HG03039 (cell line): ENCODE results near the gene SPATA9.
"Not testable (repeated sequence)": the region's sequence is repeated elsewhere in the genome, so short reads cannot be mapped to it uniquely, and the experiment has no call there.

Experiments used
- ATAC-seq: cut with Tn5 transposase; IDR thresholded peaks from one replicate; pipeline ENCODE4 v1.9.1; 2021; ENCODE audit warnings: mild to moderate bottlenecking, moderate library complexity; ENCODE audit not compliant: unreplicated experiment

The SPATA9 gene

DNA sequence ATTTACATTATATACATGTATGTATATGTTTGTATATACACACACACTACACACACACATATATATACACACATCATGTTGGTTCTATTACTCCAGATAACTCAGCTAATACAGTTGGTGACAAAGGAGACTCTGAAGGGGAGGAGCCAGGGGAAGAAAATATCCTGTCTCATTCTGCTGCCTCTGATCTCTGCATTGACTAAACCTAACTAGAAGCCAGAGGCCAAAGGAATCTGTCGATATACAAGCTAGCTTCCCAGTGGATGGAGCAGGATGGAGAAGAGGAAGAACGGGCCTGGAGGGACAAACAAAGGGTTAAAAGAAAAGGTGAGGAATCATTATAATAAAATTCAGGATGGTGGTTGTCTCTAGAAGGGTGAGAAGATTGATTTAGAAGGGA lies 34.6 kb upstream of the SPATA9 start:
- ATAC-seq: no peak

DNA sequence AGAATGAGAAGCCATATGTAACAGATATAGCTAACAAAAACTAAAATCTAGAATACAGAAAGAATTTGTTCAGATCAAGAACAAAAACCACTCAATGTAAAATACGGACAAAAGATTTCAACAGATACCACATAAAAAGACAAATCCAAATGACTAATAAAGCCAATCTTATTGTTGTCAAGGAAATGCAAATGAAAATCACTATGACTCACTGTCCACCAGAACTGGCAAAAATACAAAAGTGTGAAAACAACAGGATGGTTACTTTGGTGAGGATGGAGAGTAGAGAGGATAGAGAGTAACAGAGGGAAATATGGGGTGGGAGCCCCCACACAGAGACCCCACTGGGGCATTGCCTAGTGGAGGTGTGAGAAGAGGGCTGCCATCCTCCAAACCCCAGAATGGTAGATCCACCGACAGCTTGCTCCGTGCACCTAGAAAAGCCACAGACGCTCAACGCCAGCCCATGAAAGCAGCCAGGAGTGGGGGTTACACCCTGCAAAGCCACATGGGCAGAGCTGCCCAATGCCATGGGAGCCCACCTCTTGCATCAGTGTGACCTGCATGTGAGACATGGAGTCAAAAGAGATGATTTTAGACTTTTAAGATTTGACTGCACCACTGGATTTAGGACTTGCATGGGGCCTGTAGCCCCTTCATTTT lies 33.1 kb upstream of the SPATA9 start:
- no peak for ATAC-seq

DNA sequence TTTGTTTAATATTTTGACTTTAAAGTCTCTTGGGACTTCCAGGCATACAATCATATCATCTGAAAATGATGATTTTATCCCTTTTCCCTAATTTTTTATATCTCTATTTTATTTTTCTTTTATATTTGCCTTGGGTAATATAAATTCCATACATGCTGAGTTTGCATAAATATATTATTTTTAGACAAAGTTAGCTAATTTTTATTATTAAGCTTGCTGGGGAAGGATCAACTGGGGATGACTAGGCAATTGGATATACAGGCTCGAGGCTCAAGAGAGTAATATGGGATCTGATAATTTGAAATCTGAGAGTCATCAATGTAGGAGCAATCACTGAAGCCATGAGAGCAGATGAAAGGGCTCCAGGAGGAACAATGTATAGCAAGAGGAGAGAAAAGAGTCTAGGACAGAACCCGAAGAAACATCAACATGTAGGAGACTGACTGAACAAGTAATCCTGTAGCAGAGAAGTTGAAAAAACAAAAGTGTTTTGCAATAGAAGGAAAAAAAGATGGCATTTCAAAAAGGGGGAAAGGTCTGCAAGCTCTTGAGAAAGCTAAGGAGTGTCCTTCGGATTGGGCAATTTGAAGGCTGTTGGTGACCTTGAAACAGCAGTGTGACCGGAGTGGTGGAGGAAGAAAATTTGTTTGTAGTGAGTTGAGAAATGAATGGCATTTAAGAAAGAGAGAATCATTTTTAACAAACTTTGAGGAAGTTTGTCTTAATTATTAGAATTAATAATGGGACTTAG lies 31.3 kb upstream of the SPATA9 start:
- ATAC-seq: no peak

DNA sequence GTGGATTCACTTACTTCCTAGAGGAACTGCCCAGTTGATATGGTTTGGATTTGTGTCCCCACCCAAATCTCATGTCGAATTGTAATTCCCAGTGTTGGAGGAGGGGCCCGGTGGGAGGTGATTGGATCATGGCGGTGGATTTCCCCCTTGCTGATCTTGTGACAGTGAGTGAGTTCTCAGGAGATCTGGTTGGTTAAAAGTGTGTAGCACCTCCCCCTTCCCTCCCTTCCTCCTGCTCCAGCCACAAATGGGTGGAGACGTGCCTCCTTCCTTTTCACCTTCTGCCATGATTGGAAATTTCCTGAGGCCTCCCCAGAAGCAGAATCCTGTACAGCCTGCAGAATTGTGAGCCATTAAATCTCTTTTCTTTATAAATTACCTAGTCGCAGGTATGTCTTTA lies 30.5 kb upstream of the SPATA9 start:
- ATAC-seq: not testable (repeated sequence)

DNA sequence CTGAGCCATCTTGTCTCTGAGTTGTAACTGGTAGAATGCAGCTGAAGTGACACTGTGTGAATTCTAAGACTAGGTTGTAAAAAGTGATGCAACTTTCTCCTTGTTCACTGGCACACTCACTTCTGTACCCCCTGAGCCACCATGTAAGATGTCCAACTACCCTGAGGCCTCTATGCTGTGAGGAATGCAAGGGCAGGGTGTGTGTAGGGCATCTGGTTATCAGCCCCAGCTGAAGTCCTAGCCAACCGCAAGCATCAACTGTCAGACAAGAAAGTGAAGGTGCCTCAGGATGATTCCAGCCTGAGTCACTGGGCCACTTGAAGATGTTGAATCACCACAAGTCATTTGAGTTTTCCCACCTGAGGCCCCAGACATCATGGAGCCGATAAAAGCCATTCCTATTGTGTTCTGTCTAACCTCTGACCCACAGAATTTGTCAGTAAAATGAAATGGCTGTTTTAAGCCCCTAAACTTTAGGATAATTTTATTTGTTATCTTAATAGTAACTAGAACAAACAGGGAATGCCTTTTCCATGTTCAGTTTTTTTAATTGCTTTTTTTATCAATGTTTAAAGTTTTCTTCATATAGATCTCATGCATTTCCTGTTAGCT lies 29.7 kb upstream of the SPATA9 start:
- ATAC-seq: no peak

DNA sequence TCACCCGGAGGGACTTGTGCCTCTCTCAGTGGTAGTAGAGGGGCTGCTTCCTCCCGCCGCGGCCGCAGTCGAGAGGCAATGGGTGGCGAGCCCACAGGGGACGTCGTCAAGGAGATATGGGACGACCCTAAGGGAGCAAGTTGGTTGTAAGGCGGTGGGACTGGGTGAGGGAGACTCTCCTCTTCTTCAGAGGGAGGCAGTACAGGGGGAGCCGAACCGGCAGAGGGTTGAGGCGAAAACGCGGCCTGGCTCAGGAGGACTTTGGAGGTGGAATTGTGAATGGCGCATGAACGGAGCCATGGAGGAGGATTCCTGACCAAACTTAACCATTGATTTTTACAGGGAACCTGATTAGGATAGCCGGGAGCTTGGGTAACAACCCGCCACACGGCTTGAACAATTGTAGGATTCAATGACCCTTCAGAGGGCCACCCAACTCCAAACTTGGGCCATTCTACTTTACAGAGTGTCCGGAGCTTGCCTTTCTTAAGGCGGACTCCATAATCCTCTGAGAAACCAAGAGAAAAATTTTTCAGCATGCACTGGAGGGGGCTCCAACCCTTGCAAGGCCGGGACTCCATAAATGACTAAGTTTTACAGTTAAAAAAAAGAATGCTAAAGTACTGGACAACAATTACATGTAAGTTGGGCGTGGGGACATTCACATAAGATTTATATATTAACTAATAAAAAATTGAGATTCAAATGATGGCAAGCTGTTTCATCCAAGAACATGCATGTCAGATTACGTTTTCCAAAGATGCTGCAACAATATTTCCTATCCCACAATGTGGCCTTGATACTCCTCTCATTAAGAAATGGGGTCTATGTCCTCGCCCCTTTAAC lies 28.9 kb upstream of the SPATA9 start:
- no peak for ATAC-seq

DNA sequence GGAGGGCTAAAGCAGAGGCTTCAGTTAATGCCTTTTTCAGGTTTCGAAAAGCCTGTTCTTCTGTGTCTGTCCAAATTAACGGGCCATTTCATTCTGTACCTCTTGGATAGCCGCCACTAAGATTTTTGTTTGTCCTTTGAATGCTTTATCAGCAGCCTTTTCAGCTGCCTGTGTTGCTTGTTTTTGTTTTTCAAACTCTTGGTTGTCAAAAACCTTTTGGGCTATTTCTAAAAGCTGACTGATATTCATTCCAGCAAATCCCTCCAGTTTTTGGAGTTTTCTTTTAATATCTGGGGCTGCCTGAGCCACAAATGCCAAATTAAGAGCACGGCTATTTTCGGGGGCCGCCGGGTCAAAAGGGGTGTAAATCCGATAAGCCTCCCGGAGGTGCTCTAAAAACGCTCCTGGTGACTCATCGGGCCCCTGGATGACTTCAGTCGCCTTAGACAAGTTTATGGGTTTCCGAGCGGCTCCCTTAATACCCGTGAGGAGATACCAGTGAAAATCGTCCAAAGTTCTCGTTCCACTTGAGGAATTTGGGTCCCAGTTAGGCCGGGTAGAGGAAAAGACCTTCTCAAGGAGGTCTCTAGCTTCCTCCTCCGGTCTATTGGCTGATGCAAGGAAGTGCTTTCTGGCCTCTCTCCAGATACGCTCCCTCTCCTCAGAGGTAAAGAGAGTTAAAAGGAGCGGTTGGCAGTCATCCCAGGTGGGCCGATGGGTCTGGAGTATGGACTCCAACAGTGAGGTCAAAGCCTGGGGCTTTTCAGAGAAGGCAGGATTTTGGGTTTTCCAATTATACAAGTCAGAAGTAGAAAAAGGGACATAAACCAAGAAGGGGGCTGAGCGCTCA lies 28.1 kb upstream of the SPATA9 start:
- not testable (repeated sequence) for ATAC-seq

DNA sequence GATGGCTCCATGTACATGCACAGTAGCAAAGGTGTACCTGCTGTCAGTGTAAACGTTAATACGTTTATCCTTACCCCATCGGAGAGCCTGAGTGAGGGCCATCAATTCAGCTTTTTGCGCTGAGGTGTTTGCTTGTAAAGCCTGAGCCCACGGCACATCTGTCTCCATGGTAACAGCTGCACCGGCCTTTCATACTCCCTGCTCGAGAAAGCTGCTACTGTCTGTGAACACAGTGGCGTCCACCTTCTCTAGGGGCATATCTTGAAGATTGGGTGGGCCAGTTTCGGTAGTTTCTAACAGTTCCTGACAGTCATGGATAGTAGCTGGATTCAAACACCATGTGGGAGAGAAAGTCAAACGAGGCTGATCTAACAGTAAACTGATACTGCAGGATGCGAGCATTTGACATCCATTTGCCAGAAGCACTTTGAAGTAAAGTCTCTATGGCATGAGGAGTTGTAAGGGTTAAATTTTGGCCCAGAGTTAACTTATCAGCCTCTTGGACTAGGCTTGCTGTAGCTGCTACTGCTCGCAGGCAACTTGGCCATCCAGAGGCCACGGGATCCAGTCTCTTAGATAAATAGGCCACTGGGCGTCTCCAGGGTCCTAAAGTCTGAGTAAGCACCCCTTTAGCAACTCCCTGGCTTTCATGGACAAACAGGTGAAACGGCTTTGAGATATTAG lies 27.3 kb upstream of the SPATA9 start:
- ATAC-seq: no peak

DNA sequence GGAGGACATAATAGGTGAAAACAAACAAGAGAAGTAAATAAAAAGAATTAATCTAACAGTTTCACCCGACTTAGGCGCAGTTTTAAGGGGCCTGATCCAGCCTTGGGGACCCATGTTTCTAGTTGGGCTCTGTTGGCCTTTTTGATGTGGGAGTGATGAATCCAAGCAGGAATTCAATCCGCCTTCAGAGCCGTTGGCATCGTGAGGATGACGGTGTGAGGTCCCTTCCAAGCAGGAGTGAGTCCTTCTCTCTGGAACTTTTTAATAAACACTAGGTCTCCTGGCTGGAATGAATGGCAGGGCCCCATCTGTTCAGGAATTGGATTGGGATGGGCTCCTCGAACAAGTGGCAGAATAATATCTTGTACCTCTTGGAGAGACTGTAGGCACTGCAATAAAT lies 26.1 kb upstream of the SPATA9 start:
- ATAC-seq: no peak

DNA sequence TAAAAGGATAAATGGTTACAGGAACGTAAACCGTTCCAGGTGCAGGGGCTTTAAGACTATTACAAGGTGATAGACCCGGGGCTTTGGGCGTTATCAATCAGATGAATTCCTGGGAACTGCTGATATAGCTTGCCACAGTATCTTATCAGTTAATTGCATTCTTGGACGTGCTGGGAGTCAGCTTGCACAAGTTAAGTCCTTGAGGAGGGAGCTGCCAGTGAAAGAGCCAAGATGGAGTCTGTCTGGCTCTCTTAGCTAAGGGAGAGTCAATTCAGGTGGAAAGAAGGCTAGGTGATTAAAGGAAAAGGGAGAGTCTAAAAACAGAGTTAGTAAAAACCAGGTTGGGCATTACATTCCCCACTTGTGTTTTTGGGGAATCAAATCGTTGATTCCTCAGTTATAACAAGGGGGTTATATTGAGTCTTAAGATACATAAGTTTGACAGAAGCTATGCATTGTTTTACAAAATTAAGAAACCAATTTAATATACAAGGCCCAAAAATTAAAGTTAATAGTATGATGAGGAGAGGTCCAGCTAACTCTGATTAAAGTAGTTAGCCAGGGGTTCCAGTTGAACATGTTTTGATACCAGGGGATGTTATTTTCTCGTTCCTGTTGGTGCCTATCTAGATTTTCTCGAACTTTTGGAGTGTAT lies 24.9 kb upstream of the SPATA9 start:
- ATAC-seq: not testable (repeated sequence)

DNA sequence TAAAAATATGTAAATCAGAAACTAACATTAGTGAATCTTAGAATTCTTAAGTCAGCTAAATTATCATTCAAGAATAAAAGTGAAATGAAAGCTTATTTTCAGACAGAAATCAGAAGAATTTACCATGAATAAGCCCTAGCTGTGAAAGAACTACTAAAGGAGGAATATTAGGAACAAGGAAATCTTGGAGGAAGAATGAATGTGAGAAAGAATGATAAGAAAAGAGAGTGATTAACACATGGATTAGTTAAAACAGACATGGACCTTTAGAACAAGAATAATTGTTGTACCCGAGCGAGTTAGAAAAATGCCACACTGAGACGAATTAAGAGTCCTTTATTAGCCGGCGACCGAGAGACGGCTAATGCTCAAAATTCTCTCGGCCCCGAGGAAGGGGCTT lies 24.3 kb upstream of the SPATA9 start:
- ATAC-seq: no peak

DNA sequence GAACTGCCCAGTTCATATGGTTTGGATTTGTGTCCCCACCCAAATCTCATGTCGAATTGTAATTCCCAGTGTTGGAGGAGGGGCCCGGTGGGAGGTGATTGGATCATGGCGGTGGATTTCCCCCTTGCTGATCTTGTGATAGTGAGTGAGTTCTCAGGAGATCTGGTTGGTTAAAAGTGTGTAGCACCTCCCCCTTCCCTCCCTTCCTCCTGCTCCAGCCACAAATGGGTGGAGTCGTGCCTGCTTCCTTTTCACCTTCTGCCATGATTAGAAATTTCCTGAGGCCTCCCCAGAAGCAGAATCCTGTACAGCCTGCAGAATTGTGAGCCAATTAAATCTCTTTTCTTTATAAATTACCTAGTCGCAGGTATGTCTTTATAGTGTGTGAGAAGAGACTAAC lies 23.4 kb upstream of the SPATA9 start:
- not testable (repeated sequence) for ATAC-seq

DNA sequence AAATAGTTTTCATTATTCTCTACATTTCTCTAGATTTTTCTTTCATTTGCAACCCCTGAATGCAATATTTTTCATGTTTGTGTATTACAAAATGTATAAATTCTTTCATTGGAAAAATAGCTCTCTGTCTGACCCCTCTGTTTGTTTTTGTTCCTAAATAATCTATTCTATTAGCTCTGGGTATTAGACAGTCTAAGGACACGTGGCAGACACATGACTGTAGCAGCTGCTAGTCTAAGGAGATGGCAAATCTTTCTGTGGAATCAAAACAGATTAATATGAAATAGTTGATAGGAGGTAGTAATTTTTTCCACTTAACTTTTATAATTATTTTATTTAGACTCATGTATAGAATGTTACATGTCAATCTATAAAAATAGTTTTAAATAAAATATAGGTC lies 21.4 kb upstream of the SPATA9 start:
- ATAC-seq: no peak

DNA sequence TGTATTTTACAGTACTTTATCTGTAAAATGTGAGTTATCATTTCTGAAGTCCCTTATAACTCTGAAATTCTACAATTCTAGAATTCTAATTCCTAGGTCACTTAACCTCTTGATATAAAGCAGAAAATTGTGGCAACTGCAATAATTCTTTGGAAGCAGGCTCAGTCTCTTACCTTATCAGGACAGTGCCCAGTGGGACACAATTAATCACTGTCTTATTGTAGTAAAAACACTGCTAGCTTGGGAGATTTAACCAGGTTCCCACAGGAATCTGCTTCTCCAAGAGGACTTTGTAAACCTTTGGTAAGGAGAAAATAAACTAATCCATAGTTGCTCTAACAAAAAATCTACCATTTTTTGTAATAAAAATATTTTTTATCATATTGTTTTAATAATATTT lies 18.3 kb upstream of the SPATA9 start:
- ATAC-seq: no peak

DNA sequence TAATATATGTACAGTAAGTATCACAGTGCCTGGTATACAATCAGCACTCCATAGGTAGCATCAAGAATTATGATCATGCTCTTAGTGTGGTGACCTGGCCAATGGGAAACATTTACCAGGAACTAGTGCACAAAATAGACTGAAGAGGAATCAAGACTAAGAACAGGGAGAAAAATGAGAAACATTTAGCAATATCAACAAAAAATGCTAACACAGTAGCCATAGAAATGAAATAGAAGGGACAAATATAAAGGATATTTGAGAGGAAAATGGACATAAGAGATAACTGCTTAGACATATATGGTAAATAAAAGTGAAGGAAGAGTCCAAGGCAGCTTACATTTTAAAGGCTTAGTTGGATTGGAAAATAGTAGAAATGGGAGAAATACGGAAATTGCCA lies 16.5 kb upstream of the SPATA9 start:
- ATAC-seq: no peak

DNA sequence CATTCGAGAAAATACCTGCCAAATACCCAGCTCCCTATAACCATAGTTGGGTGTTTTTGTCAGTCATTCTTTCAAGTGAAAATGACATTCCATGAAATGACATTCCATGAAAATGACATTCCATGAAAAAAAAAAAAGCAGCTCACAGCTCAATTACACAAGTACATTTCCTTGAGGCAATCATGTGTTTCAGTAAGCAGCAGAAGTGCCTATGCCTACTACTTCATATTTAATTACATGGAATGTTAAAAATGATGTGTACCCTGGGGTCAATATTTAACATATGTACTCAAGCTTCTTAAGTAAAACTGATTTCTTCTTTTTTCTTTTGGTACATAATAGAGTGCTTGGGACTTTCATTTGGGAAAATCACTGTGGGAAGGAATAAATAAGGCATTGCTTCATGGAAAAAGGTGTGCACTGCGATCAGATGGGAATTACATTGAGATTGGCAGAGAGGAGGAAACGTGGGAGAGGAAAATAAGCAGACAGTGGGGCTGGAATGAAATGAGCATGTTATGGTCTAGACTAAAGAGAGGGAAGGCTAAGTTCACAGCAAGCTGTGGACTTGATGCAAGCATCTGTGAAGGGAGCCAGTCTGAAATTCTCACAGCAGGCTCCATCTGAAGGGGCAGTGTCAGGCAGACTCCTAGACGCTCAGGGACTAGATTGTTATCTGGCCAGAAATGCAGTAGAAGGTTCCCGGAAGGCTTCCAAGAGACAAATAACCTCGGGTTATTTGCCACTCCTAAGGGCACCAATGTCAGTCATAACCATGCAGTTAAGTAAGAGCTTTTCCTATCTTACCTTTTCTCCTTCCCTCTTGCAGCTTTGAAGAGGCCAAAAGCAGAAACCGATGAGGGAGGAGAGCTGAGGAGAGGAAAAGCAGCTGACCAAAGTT lies 15.2 kb upstream of the SPATA9 start:
- ATAC-seq: no peak

DNA sequence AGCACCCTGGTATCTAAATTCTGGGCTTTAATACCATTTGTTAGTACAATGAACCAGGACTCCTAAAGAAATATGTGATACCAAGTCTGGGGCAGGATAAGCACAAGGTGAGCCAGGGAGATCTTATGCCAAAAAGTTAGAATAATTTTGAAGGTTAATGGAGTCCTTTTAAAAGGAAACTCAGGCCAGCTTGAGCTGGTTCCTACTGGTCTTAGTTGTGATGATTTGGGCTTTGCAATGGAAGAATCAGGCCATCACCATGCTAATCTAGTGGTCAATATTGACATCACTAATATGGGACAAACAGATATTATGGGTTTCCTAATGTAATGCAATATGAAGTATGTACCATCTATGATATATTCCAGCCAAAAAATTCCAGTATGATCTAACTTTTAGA lies 7.5 kb upstream of the SPATA9 start:
- ATAC-seq: no peak

DNA sequence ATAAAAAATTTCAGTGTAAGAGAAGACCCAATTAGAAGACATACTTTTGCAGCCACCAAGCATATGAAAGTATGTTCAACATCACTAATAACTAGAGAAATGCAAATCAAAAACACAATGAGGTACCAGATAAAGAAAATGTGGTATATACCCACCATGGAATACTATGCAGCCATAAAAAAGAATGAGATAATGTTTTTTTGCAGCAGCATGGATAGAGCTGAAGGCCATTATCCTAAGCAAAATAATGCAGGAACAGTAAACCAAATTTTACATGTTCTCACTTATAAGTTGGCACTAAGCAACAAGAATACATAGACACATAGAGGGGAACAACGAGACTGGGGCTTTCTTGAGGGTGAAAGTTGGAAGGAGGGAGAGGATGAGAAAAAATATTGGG lies 6.9 kb upstream of the SPATA9 start:
- ATAC-seq: no peak
